Esophagus muscularis mucosa (tissue), 4 donors: ENCODE measurements around the gene MZB1. TPM values are rescaled to one million over a fixed set of nuclear protein-coding genes. Genes with fewer than 3 reads are reported as not detected.
"Not testable (repeated sequence)": the region's sequence is repeated elsewhere in the genome, so short reads cannot be mapped to it uniquely, and the experiment has no call there.

Source experiments
- DNase-seq: peaks from one replicate; pipeline ENCODE4 v3.0.0-alpha.2; 2017; ENCODE audit errors: extremely low spot score
- H3K27ac ChIP-seq, 4 donors: fragments of 200-600 bp; sonication (generic); replicated peaks in 1 of 4; 1 replicate in 3 of 4; 2 replicates in 1 of 4; pipeline ENCODE4 v1.5.1; 2016 to 2019; ENCODE audit warnings: mild to moderate bottlenecking in 1 of 4
- H3K27me3 ChIP-seq, 4 donors: fragments of 200-600 bp; sonication (generic); one replicate each; pipeline versions ENCODE4 v1.5.1 to v1.6.0; 2016 to 2019
- H3K36me3 ChIP-seq, 4 donors: fragments of 200-600 bp; sonication (generic); one replicate each; pipeline ENCODE4 v1.5.1; 2016 to 2019
- H3K4me1 ChIP-seq, 4 donors: fragments of 200-600 bp; sonication (generic); one replicate each; pipeline ENCODE4 v1.5.1; 2016 to 2019
- H3K4me3 ChIP-seq, 4 donors: fragments of 200-600 bp; sonication (generic); 1 replicate in 2 of 4; 2 replicates in 2 of 4; pipeline ENCODE4 v1.5.1; 2016 to 2019; ENCODE audit warnings: mild to moderate bottlenecking in 4 of 4, moderate library complexity in 1 of 4
- H3K9me3 ChIP-seq, 4 donors: fragments of 200-600 bp; sonication (generic); 1 replicate in 3 of 4; 2 replicates in 1 of 4; pipeline ENCODE4 v1.5.1; 2016 to 2019
- EP300 ChIP-seq: sonication (generic); formaldehyde crosslinking; IDR thresholded peaks from one replicate; pipeline ENCODE4 v1.6.1; 2017; ENCODE audit warnings: antibody characterized with exemption
- POLR2A ChIP-seq: fragments of 450-650 bp; IDR thresholded peaks from one replicate; pipeline ENCODE4 v1.6.1; 2017; ENCODE audit warnings: antibody characterized with exemption, moderate library complexity, mild to moderate bottlenecking, low read depth
- POLR2AphosphoS5 ChIP-seq, 2 donors: sonication (generic); formaldehyde crosslinking; IDR thresholded peaks; one replicate each; pipeline ENCODE4 v1.6.1; 2017; ENCODE audit warnings: antibody characterized with exemption in 2 of 2
- WGBS: methylation state at CpG from one replicate; pipeline ENCODE4 v1.1.5; 2018; 5-methylcytosine and 5-hydroxymethylcytosine counted together
- intact Hi-C: fragments of 100-400 bp; cut with DNase I; formaldehyde crosslinking; loops from one replicate; pipeline ENCODE4 v1.15.1; 2023
- total RNA-seq, 4 donors: library from RNA; depleted of rRNA; stranded (reverse); fragments of >200 nt; gene quantifications; one replicate each; pipeline versions ENCODE4 v1.1.0 to v1.2.1, GENCODE V29; 2016
- TF ChIP-seq, protein P1 (sequence below), 3 experiments: fragments of 200-600 bp in 2 of 3; fragments of 450-650 bp in 1 of 3; sonication (generic) in 2 of 3; IDR thresholded peaks; one replicate each; pipeline ENCODE4 v1.5.1; 2017 to 2019; ENCODE audit warnings: antibody characterized with exemption in 3 of 3, mild to moderate bottlenecking in 2 of 3, moderate library complexity in 1 of 3

Gene MZB1
- total RNA-seq, 4 donors from 2014 or later = 0.78 to 0.99 TPM; not detected in 2

DNA sequence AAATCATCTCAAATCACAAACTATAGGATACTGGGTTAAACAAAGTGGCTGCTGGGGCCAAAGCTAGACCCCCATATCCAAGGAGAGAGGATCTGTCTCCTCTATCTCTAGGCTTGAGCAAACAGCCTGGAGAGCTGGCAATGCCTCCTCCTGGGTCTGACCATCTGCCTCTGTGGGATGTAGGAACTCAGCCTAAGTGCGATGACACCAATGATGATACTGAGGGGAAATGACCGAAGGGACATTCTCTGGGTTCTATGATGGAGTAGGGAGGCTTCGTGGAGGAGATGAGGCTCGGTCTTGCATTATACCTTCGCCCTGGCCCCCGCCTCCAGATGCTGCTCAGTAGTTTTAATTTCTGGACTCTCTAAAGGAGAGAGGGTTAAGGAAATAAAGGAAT lies 23.4 kb upstream of the MZB1 start:
- no peak for DNase-seq
- intact Hi-C loops = no loop called here
- WGBS = 98% methylated on average over 6 of the region's 6 CpGs
- Histone ChIP-seq H3K27ac (peak overlapping the region; percentile 72 to 84 (median 80)), H3K9me3 (no peaks in the 10 kb centered on the region), H3K27me3 (no peaks in the 10 kb centered on the region), H3K4me1 (peaks cover 46 to 60% (median 52%) of the 10 kb centered on the region in 4 donors), H3K36me3 (peaks cover 0 to 23% (median 5%) of the 10 kb centered on the region in 4 donors), H3K4me3 (no peak overlapping the region)
- TF ChIP-seq POLR2A (no peak), POLR2AphosphoS5 (IDR thresholded peaks at IDR 0.05) (no peak), EP300 (no peak)
- TF ChIP-seq, protein P1, sequence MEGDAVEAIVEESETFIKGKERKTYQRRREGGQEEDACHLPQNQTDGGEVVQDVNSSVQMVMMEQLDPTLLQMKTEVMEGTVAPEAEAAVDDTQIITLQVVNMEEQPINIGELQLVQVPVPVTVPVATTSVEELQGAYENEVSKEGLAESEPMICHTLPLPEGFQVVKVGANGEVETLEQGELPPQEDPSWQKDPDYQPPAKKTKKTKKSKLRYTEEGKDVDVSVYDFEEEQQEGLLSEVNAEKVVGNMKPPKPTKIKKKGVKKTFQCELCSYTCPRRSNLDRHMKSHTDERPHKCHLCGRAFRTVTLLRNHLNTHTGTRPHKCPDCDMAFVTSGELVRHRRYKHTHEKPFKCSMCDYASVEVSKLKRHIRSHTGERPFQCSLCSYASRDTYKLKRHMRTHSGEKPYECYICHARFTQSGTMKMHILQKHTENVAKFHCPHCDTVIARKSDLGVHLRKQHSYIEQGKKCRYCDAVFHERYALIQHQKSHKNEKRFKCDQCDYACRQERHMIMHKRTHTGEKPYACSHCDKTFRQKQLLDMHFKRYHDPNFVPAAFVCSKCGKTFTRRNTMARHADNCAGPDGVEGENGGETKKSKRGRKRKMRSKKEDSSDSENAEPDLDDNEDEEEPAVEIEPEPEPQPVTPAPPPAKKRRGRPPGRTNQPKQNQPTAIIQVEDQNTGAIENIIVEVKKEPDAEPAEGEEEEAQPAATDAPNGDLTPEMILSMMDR (IDR thresholded peaks at IDR 0.05) = no peak

DNA sequence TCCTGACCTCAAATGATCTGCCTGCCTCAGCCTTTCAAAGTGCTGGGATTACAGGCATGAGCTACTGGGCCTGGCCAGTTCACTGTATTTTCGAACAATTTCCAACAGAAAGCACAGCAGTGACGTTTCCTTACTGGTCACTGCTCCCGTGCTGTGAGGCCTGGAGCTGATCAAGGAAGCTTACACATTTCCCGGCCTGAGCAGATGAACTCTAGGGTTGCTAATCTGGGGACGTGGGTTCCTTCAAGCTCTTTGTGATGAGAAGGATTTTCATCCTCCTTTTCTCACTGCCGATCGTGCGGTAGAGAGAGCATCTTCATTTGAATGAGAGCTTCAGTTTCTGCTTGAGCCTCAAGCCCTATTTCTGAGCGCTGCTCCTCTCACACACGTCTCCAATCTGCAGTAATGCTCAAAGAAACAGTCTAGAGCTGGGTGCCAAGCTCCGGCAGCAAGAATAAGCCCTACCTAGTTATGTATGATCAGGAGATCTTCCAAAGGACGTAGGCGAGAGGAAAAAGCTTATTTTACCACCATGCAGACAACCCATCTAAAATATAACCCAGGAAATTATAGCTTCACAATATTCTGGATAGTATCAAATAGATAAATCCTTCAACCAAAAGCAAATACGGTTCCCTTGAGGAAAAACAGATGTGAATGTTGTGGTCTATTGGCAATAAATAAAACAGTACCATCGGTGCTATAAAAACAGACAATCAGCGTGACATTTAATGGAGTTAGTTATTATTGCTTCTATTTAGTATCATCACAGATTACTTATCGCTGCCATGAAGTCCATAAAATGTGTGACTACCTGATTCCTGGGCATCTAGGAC lies 21.5 kb upstream of the MZB1 start:
- intact Hi-C loops = no loop called here
- Histone ChIP-seq H3K27ac (peak overlapping the region; percentile 30 to 60 (median 43)), H3K27me3 (no peaks in the 10 kb centered on the region), H3K4me3 (no peak overlapping the region), H3K4me1 (peaks cover 28 to 41% (median 33%) of the 10 kb centered on the region in 4 donors), H3K9me3 (no peaks in the 10 kb centered on the region), H3K36me3 (peaks cover 0 to 23% (median 3%) of the 10 kb centered on the region in 4 donors)
- TF ChIP-seq POLR2A (no peak), EP300 (no peak), POLR2AphosphoS5 (IDR thresholded peaks at IDR 0.05) (peak in 1 of 2 donors; percentile 32)
- WGBS = 75% methylated on average over 17 of the region's 17 CpGs
- DNase-seq = no peak

GRCh38 chr5:139410121-139410992 lies 20.6 kb upstream of the MZB1 start:
- H3K36me3 ChIP-seq = peaks cover 0 to 23% (median 3%) of the 10 kb centered on the region in 4 donors
- no peak for DNase-seq
- H3K27me3 ChIP-seq = no peaks in the 10 kb centered on the region
- H3K4me3 ChIP-seq = no peak overlapping the region
- H3K4me1 ChIP-seq = peaks cover 19 to 32% (median 24%) of the 10 kb centered on the region in 4 donors
- no peak for TF ChIP-seq POLR2AphosphoS5 (IDR thresholded peaks at IDR 0.05)
- no peak for TF ChIP-seq EP300
- TF ChIP-seq, protein P1 (IDR thresholded peaks at IDR 0.05) = no peak
- no peak for TF ChIP-seq POLR2A
- 73% methylated on average over 6 of the region's 6 CpGs for WGBS
- intact Hi-C loops = no loop called here
- H3K27ac ChIP-seq = peak overlapping the region; percentile 30 to 60 (median 43)
- no peaks in the 10 kb centered on the region for H3K9me3 ChIP-seq

GRCh38 chr5:139409116-139409515 lies 19.4 kb upstream of the MZB1 start:
- Histone ChIP-seq H3K36me3 (peaks cover 0 to 23% (median 3%) of the 10 kb centered on the region in 4 donors), H3K4me1 (peaks cover 15 to 29% (median 17%) of the 10 kb centered on the region in 4 donors)
- H3K27me3 ChIP-seq, DNase-seq, intact Hi-C loops, H3K27ac ChIP-seq, H3K9me3 ChIP-seq, H3K4me3 ChIP-seq: not testable (repeated sequence)
- 82% methylated on average over 4 of the region's 5 CpGs for WGBS

DNA sequence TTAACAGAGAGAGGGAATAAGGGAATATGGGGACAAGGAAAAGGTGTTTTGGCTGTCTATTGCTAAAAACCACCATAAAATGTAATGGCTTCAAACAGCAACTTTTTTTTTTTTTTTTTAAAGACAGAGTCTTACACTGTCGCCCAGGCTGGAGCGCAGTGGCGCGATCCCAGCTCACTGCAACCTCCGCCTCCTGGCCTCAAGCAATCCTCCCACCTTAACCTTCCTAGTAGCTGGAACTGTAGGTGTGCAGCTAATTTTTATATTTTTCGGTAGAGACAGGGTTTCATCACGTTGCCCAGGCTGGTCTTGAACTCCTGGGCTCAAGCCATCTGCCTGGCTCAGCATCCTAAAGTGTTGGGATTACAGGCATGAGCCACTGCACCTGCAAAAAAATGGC lies 18.5 kb upstream of the MZB1 start:
- TF ChIP-seq, protein P1 (IDR thresholded peaks at IDR 0.05) = no peak
- TF ChIP-seq EP300 = no peak
- intact Hi-C loops = no loop called here
- Histone ChIP-seq H3K4me3 (no peak overlapping the region), H3K36me3 (peaks cover 0 to 14% (median 3%) of the 10 kb centered on the region in 4 donors), H3K9me3 (no peaks in the 10 kb centered on the region), H3K27ac (no peak overlapping the region), H3K27me3 (no peaks in the 10 kb centered on the region), H3K4me1 (peaks cover 10 to 25% (median 15%) of the 10 kb centered on the region in 4 donors)
- no peak for DNase-seq
- WGBS = 88% methylated on average over 7 of the region's 7 CpGs
